AG04449 (cell line): ENCODE results near the gene HOXB8.

Source experiments
- CTCF ChIA-PET: fragments of 350-600 bp; formaldehyde crosslinking; extraction: SDS; loops from one replicate; lab custom pipeline; 2021; ENCODE audit warnings: antibody characterized with exemption; lab: Yijun Ruan, JAX
- POLR2A ChIA-PET: fragments of 400-600, 350-600 bp; formaldehyde crosslinking; extraction: SDS; loops from one replicate; lab custom pipeline; 2020; ENCODE audit warnings: antibody characterized with exemption, inconsistent platforms; lab: Yijun Ruan, JAX
- DNase-seq: peaks from one replicate; pipeline ENCODE4 v3.0.0-alpha.2; 2010; ENCODE audit warnings: low read depth, low spot score
- H3K4me3 ChIP-seq: 2 replicates; pipeline ENCODE4 v1.5.1; 2011; ENCODE audit warnings: low read depth, mild to moderate bottlenecking, control low read depth, low read length
- CTCF ChIP-seq: IDR thresholded peaks from one replicate; pipeline ENCODE4 v1.5.1; 2011; ENCODE audit warnings: mild to moderate bottlenecking, moderate library complexity, low read length, control low read depth, inconsistent platforms; ENCODE audit not compliant: insufficient read depth; ENCODE audit errors: missing control alignments

Gene HOXB8

GRCh38 chr17:48616717-48617470 lies 1.8 kb upstream of the HOXB8 start:
- TF ChIP-seq CTCF: no peak
- no peak for DNase-seq
- ChIA-PET CTCF (interaction anchor here (0.6 to 12.1 kb wide), 29 partner anchors 9 to 709 kb away, joined by 3 to 185 read pairs (median 9); partner anchors contain the start of genes HOXB3, HOXB5, HOXB6 and HOXB9), POLR2A (no interaction called here)
- H3K4me3 ChIP-seq: no peak overlapping the region

GRCh38 chr17:48615963-48616716 lies 1.0 kb upstream of the HOXB8 start:
- DNase-seq: no peak
- ChIA-PET POLR2A (no interaction called here), CTCF (interaction anchor here (0.6 to 12.1 kb wide), 16 partner anchors 8 to 710 kb away, joined by 3 to 185 read pairs (median 22); partner anchors contain the start of genes HOXB3, HOXB5 and HOXB9)
- H3K4me3 ChIP-seq: no peak overlapping the region
- TF ChIP-seq CTCF: no peak

- no peak for DNase-seq
- no peak for TF ChIP-seq CTCF
- peak overlapping the region; percentile 67 for H3K4me3 ChIP-seq
- CTCF ChIA-PET: interaction anchor here (0.6 to 12.1 kb wide), 22 partner anchors 8 to 589 kb away, joined by 3 to 185 read pairs (median 6); partner anchors contain the start of genes HOXB3, HOXB5 and HOXB9
- POLR2A ChIA-PET: interaction anchor here (0.9 to 1.6 kb wide), 4 partner anchors 11 to 32 kb away, joined by 3 to 8 read pairs (median 4); no protein-coding TSS in a partner anchor
Observed at GRCh38 chr17:48613862-48614694, 1.0 kb downstream of the HOXB8 start.

- POLR2A ChIA-PET: interaction anchor here (0.7 to 1.4 kb wide), 10 partner anchors 9 to 564 kb away, joined by 3 to 6 read pairs (median 4); partner anchors contain the start of genes HOXB3, HOXB5, HOXB6 and NFE2L1
Observed at GRCh38 chr17:48612854-48613691, 2.0 kb downstream of the HOXB8 start.

More at GRCh38 chr17:48612854-48613691, 2.0 kb downstream of the HOXB8 start:
- CTCF ChIA-PET: interaction anchor here (0.6 to 12.1 kb wide), 24 partner anchors 9 to 635 kb away, joined by 3 to 185 read pairs (median 5); partner anchors contain the start of gene HOXB5
- peak overlapping the region; percentile 67 for H3K4me3 ChIP-seq
- DNase-seq: no peak
- TF ChIP-seq CTCF: peak; percentile 39
